Erythroblast (primary cell): ENCODE results near the gene MMP21.

Experiments used
- GATA1 ChIP-seq: IDR thresholded peaks from 2 replicates; pipeline ENCODE4 v1.6.1; 2011; ENCODE audit warnings: low read depth, mild to moderate bottlenecking, control low read depth, low read length, moderate library complexity
- POLR2A ChIP-seq: IDR thresholded peaks from 2 replicates; pipeline ENCODE4 v1.6.1; 2011; ENCODE audit warnings: mild to moderate bottlenecking, low read length

GRCh38 chr10:125742465-125742864 lies 33.2 kb downstream of the MMP21 start:
- no peak for TF ChIP-seq POLR2A
- no peak for TF ChIP-seq GATA1
